Aorta (tissue), 5 donors: ENCODE measurements around the gene LDLRAD4. TPM values are rescaled to one million over a fixed set of nuclear protein-coding genes. Genes with fewer than 3 reads are reported as not detected.

Experiments
- ATAC-seq: fragments of 200-7000 bp; cut with Tn5 transposase; one replicate; pipeline ENCODE4 v1.9.1; 2022; ENCODE audit warnings: moderate library complexity; ENCODE audit not compliant: low FRiP score
- DNase-seq, 2 donors: peaks; one replicate each; pipeline ENCODE4 v3.0.0-alpha.2; 2020
- H3K27ac ChIP-seq, 2 donors: one replicate each; pipeline ENCODE4 v1.5.1; 2013; ENCODE audit warnings: low read length in 2 of 2, mild to moderate bottlenecking in 2 of 2, moderate library complexity in 2 of 2, control low read depth in 1 of 2, inconsistent platforms in 1 of 2, low read depth in 1 of 2
- H3K27me3 ChIP-seq, 2 donors: one replicate each; pipeline ENCODE4 v1.6.1; 2013; ENCODE audit warnings: control low read depth in 1 of 2, low read length in 1 of 2, mild to moderate bottlenecking in 1 of 2, moderate library complexity in 1 of 2; ENCODE audit not compliant: insufficient read depth in 2 of 2, control insufficient read depth in 1 of 2
- H3K36me3 ChIP-seq, 2 donors: one replicate each; pipeline ENCODE4 v1.6.1; 2013; ENCODE audit warnings: control low read depth in 1 of 2, low read length in 1 of 2, mild to moderate bottlenecking in 1 of 2; ENCODE audit not compliant: insufficient read depth in 2 of 2, control insufficient read depth in 1 of 2
- H3K4me1 ChIP-seq, 2 donors: one replicate each; pipeline ENCODE4 v1.6.1; 2013; ENCODE audit warnings: low read length in 2 of 2, control low read depth in 1 of 2, mild to moderate bottlenecking in 1 of 2, moderate library complexity in 1 of 2; ENCODE audit not compliant: insufficient read depth in 2 of 2, control insufficient read depth in 1 of 2
- H3K4me3 ChIP-seq, 2 donors: one replicate each; pipeline ENCODE4 v1.5.1; 2013; ENCODE audit warnings: low read length in 2 of 2, control low read depth in 1 of 2, mild to moderate bottlenecking in 1 of 2
- H3K9me3 ChIP-seq: one replicate; pipeline ENCODE4 v1.6.1; 2013; ENCODE audit warnings: mild to moderate bottlenecking, low read length; ENCODE audit not compliant: control insufficient read depth
- WGBS, 2 donors: extraction: QIAGEN DNeasy Blood & Tissue Kit; methylation state at CpG; one replicate each; pipeline ENCODE4 v1.1.7; 2013; 5-methylcytosine and 5-hydroxymethylcytosine counted together
- intact Hi-C, 2 donors: fragments of 100-400 bp; cut with DNase I; formaldehyde crosslinking; loops; one replicate each; pipeline versions ENCODE4 v1.14.2 to v1.15.0; 2022
- polyA plus RNA-seq, 2 donors: library from polyadenylated mRNA; stranded (reverse); fragments of 200-250 nt; gene quantifications; one replicate each; pipeline ENCODE4 v1.2.3, GENCODE V29; 2013
- total RNA-seq, 2 donors: library from RNA; stranded (reverse); fragmentation: NEBNext Ultra II Directional; extraction: Animal tissue kit (Norgen Biotek cat#: 25700); gene quantifications; one replicate each; pipeline ENCODE4 v1.2.1, GENCODE V29; 2021
- donor health status: healthy with polysubstance abuse.
- donor health status: Bipolar disorder and iron deficiency.
- donor health status: DM: no; HTN: no; CAD: no.
- donor health status: DM: no; HTN: no; CAD: no.
- donor health status: DM: yes; HTN: yes; CAD: no.

Gene LDLRAD4
- total and polyA plus RNA-seq, 4 donors, result 7.0 to 112 (median 36.9) TPM

GRCh38 chr18:13560306-13560705 lies 341.7 kb downstream of the LDLRAD4 start:
- H3K27ac ChIP-seq, result no peak overlapping the region
- peaks cover 0 to 2% of the 10 kb centered on the region in 2 donors for H3K4me1 ChIP-seq
- DNase-seq (no peak), ATAC-seq (no peak)
- H3K9me3 ChIP-seq, result no peaks in the 10 kb centered on the region
- intact Hi-C loops, result loop anchor here in 1 of 2 donors (10.0 kb wide), 2 partner anchors 164 to 244 kb away; partner anchors contain the start of genes FAM210A and RNMT
- no peaks in the 10 kb centered on the region for H3K27me3 ChIP-seq
- 92 to 95% methylated on average over 5 of the region's 5 CpGs for WGBS, 2 donors
- H3K4me3 ChIP-seq, result no peak overlapping the region
- H3K36me3 ChIP-seq, result no peaks in the 10 kb centered on the region

GRCh38 chr18:13562494-13563029 lies 344.0 kb downstream of the LDLRAD4 start:
- H3K27ac ChIP-seq, result no peak overlapping the region
- H3K36me3 ChIP-seq, result no peaks in the 10 kb centered on the region
- intact Hi-C loops, result loop anchor here in 1 of 2 donors (10.0 kb wide), 2 partner anchors 162 to 242 kb away; partner anchors contain the start of genes FAM210A and RNMT
- DNase-seq, result no peak
- H3K27me3 ChIP-seq, result no peaks in the 10 kb centered on the region
- peaks cover 0 to 2% of the 10 kb centered on the region in 2 donors for H3K4me1 ChIP-seq
- no peak overlapping the region for H3K4me3 ChIP-seq
- ATAC-seq, result no peak
- no peaks in the 10 kb centered on the region for H3K9me3 ChIP-seq
- WGBS, 2 donors, result 39 to 43% methylated on average over 11 of the region's 11 CpGs

- Histone ChIP-seq H3K4me1 (peaks cover 0 to 2% of the 10 kb centered on the region in 2 donors), H3K4me3 (no peak overlapping the region), H3K36me3 (no peaks in the 10 kb centered on the region), H3K27me3 (no peaks in the 10 kb centered on the region), H3K27ac (no peak overlapping the region), H3K9me3 (no peaks in the 10 kb centered on the region)
- no peak for ATAC-seq
- 83 to 85% methylated on average over 9 of the region's 9 CpGs for whole genome bisulfite sequencing, 2 donors
- intact Hi-C loops, result loop anchor here in 1 of 2 donors (10.0 kb wide), 2 partner anchors 161 to 241 kb away; partner anchors contain the start of genes FAM210A and RNMT
- DNase-seq, result no peak
Measured at GRCh38 chr18:13563390-13563805, 344.8 kb downstream of the LDLRAD4 start.

GRCh38 chr18:13564579-13564978 lies 346.0 kb downstream of the LDLRAD4 start:
- no peak overlapping the region for H3K27ac ChIP-seq
- H3K4me3 ChIP-seq, result no peak overlapping the region
- intact Hi-C loops, result loop anchor here in 1 of 2 donors (10.0 kb wide), 2 partner anchors 160 to 240 kb away; partner anchors contain the start of genes FAM210A and RNMT
- H3K27me3 ChIP-seq, result no peaks in the 10 kb centered on the region
- H3K9me3 ChIP-seq, result no peaks in the 10 kb centered on the region
- ATAC-seq (no peak), DNase-seq (no peak)
- H3K36me3 ChIP-seq, result no peaks in the 10 kb centered on the region
- WGBS, 2 donors, result 46 to 50% methylated on average over 13 of the region's 13 CpGs
- peaks cover 0 to 2% of the 10 kb centered on the region in 2 donors for H3K4me1 ChIP-seq

- intact Hi-C loops, result loop anchor here (5.0 to 10.0 kb wide), 4 partner anchors 37 to 240 kb away; partner anchors contain the start of genes FAM210A (in 1 of the 2) and RNMT (in 1 of the 2)
- no peaks in the 10 kb centered on the region for H3K36me3 ChIP-seq
- WGBS, 2 donors, result 16 to 28% methylated on average over 17 of the region's 17 CpGs
- no peaks in the 10 kb centered on the region for H3K27me3 ChIP-seq
- no peak overlapping the region for H3K27ac ChIP-seq
- H3K4me1 ChIP-seq, result peaks cover 0 to 2% of the 10 kb centered on the region in 2 donors
- DNase-seq (no peak), ATAC-seq (peak; percentile 64)
- no peak overlapping the region for H3K4me3 ChIP-seq
- H3K9me3 ChIP-seq, result no peaks in the 10 kb centered on the region
Measured at GRCh38 chr18:13565228-13565627, 346.7 kb downstream of the LDLRAD4 start.

GRCh38 chr18:13566941-13567746 lies 348.6 kb downstream of the LDLRAD4 start:
- no peak overlapping the region for H3K4me3 ChIP-seq
- intact Hi-C loops, result loop anchor here (5.0 to 10.0 kb wide), 4 partner anchors 35 to 238 kb away; partner anchors contain the start of genes FAM210A (in 1 of the 2) and RNMT (in 1 of the 2)
- no peaks in the 10 kb centered on the region for H3K9me3 ChIP-seq
- no peak for ATAC-seq
- H3K36me3 ChIP-seq, result no peaks in the 10 kb centered on the region
- H3K27me3 ChIP-seq, result no peaks in the 10 kb centered on the region
- 81 to 84% methylated on average over 18 of the region's 18 CpGs for WGBS, 2 donors
- H3K4me1 ChIP-seq, result peaks cover 0 to 2% of the 10 kb centered on the region in 2 donors
- H3K27ac ChIP-seq, result no peak overlapping the region
- peak; percentile 84 to 91 for DNase-seq

GRCh38 chr18:13568443-13569392 lies 350.2 kb downstream of the LDLRAD4 start:
- H3K27ac ChIP-seq, result no peak overlapping the region
- WGBS, 2 donors, result 86 to 87% methylated on average over 14 of the region's 14 CpGs
- no peak overlapping the region for H3K4me3 ChIP-seq
- H3K9me3 ChIP-seq, result no peaks in the 10 kb centered on the region
- DNase-seq (no peak), ATAC-seq (no peak)
- no peaks in the 10 kb centered on the region for H3K4me1 ChIP-seq
- intact Hi-C loops, result loop anchor here (5.0 to 10.0 kb wide), 4 partner anchors 34 to 236 kb away; partner anchors contain the start of genes FAM210A (in 1 of the 2) and RNMT (in 1 of the 2)
- H3K27me3 ChIP-seq, result no peaks in the 10 kb centered on the region
- H3K36me3 ChIP-seq, result no peaks in the 10 kb centered on the region

GRCh38 chr18:13570216-13570615 lies 351.7 kb downstream of the LDLRAD4 start:
- H3K36me3 ChIP-seq, result no peaks in the 10 kb centered on the region
- H3K9me3 ChIP-seq, result no peaks in the 10 kb centered on the region
- no peak overlapping the region for H3K27ac ChIP-seq
- no peak overlapping the region for H3K4me3 ChIP-seq
- ATAC-seq, result no peak
- no peaks in the 10 kb centered on the region for H3K27me3 ChIP-seq
- intact Hi-C loops, result no loop called here
- H3K4me1 ChIP-seq, result no peaks in the 10 kb centered on the region
- no peak for DNase-seq
- 82 to 86% methylated on average over 17 of the region's 17 CpGs for WGBS, 2 donors
